ENCODE results near the gene ASPRV1. TPM values are rescaled to one million over a fixed set of nuclear protein-coding genes. Genes with fewer than 3 reads are reported as not detected.

ASPRV1 gene
- total RNA-seq, 1 experiment from 2014 or later, result 0.48 TPM

DNA sequence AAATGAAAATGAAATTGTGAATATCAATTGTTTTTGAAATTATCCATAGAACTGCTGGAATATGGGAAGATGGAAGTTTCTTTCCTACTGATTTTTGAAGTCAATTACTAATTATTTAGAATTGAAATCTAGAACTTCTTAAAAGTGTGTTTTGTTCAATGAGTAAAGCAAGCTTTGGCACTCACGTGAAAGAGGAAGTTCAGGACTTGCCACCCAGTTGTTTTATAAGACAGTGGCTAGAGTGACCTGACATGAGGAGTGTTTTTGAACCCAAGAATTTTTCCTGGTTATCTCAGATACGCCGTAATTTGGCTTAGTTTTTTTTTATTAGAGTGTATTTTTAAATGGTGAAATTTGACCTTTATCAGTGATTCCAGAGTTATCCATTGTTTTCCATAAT is 43.0 kb downstream of the ASPRV1 start:
- peaks cover 32% of the 10 kb centered on the region for H3K4me1 ChIP-seq (replicated peaks; ENCODE audit: insufficient read depth)
- no peaks in the 10 kb centered on the region for H4K20me1 ChIP-seq (ENCODE audit: insufficient read depth)
- no peaks in the 10 kb centered on the region for H3K9me3 ChIP-seq (ENCODE audit: insufficient read depth, low read depth)
- H3K27me3 ChIP-seq (ENCODE audit: insufficient read depth, low read depth), result no peaks in the 10 kb centered on the region
- H3K79me2 ChIP-seq (ENCODE audit: low read depth), result peaks cover 56% of the 10 kb centered on the region
- peak overlapping the region; percentile 80 for H3K27ac ChIP-seq
- H3K4me3 ChIP-seq, result peak overlapping the region; percentile 35
- POLR2A ChIA-PET (ENCODE audit: unreplicated experiment), result no interaction called here
- TF ChIP-seq, protein P1, sequence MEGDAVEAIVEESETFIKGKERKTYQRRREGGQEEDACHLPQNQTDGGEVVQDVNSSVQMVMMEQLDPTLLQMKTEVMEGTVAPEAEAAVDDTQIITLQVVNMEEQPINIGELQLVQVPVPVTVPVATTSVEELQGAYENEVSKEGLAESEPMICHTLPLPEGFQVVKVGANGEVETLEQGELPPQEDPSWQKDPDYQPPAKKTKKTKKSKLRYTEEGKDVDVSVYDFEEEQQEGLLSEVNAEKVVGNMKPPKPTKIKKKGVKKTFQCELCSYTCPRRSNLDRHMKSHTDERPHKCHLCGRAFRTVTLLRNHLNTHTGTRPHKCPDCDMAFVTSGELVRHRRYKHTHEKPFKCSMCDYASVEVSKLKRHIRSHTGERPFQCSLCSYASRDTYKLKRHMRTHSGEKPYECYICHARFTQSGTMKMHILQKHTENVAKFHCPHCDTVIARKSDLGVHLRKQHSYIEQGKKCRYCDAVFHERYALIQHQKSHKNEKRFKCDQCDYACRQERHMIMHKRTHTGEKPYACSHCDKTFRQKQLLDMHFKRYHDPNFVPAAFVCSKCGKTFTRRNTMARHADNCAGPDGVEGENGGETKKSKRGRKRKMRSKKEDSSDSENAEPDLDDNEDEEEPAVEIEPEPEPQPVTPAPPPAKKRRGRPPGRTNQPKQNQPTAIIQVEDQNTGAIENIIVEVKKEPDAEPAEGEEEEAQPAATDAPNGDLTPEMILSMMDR (conservative IDR thresholded peaks at IDR 0.05), result no peak
- no peak for TF ChIP-seq EZH2 (IDR thresholded peaks at IDR 0.05; ENCODE audit: low read depth)
- no peak for DNase-seq
- no peak overlapping the region for H2AFZ ChIP-seq
- CTCF ChIA-PET, result no interaction called here
- H3K4me2 ChIP-seq, result peak overlapping the region; percentile 87
- peaks cover 42% of the 10 kb centered on the region for H3K36me3 ChIP-seq (ENCODE audit: low read depth)
- intact Hi-C loops (cut with micrococcal nuclease; ENCODE audit: unreplicated experiment), result no loop called here
- H3K9me2 ChIP-seq (ENCODE audit: insufficient read depth), result no peaks in the 10 kb centered on the region
- H3F3A ChIP-seq (ENCODE audit: insufficient read depth, low read depth), result peaks cover 20% of the 10 kb centered on the region; the same call in 1 of the 2 replicates
- no TSS peak for BruUV-seq (replicated peaks)

DNA sequence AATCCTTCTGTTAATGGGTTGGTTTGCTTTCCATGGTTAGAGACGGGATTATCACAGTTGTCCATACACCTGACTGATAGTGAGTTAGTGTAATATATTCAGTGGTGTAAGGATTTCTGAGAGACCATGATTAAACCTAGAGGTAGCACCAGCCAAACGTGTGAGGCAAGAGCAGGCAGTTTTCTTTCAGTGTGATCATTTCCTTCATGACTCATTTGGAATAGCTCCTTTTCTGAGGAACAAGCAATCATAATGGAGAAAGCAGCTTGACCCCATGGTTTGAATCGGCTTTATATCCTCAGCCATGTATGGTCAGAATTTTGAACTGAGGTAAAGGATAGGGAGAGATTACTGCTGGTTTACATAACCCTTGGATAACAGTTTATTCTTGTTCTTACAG is 43.6 kb downstream of the ASPRV1 start:
- Histone ChIP-seq H3K79me2 (ENCODE audit: low read depth) (peaks cover 61% of the 10 kb centered on the region), H3F3A (ENCODE audit: insufficient read depth, low read depth) (peaks cover 25% of the 10 kb centered on the region; the same call in 1 of the 2 replicates), H3K27ac (peak overlapping the region; percentile 80), H3K4me3 (peak overlapping the region; percentile 72), H3K9me2 (ENCODE audit: insufficient read depth) (no peaks in the 10 kb centered on the region), H3K36me3 (ENCODE audit: low read depth) (peaks cover 42% of the 10 kb centered on the region), H4K20me1 (ENCODE audit: insufficient read depth) (no peaks in the 10 kb centered on the region), H3K4me2 (peak overlapping the region; percentile 87), H3K9me3 (ENCODE audit: insufficient read depth, low read depth) (no peaks in the 10 kb centered on the region), H3K27me3 (ENCODE audit: insufficient read depth, low read depth) (no peaks in the 10 kb centered on the region), H3K4me1 (replicated peaks; ENCODE audit: insufficient read depth) (peaks cover 37% of the 10 kb centered on the region), H2AFZ (no peak overlapping the region)
- ChIA-PET CTCF (no interaction called here), POLR2A (ENCODE audit: unreplicated experiment) (no interaction called here)
- DNase-seq, result peak in 1 of 2 experiments; percentile 80
- TF ChIP-seq, protein P1 (conservative IDR thresholded peaks at IDR 0.05), result no peak
- no peak for TF ChIP-seq EZH2 (IDR thresholded peaks at IDR 0.05; ENCODE audit: low read depth)
- no TSS peak for BruUV-seq (replicated peaks)
- intact Hi-C loops (cut with micrococcal nuclease; ENCODE audit: unreplicated experiment), result no loop called here

GRCh38 chr2:69916106-69916505 is 45.3 kb downstream of the ASPRV1 start:
- H3K79me2 ChIP-seq (ENCODE audit: low read depth), result peaks cover 65% of the 10 kb centered on the region
- H3K27ac ChIP-seq, result peak overlapping the region; percentile 80
- peaks cover 33% of the 10 kb centered on the region for H3K36me3 ChIP-seq (ENCODE audit: low read depth)
- BruUV-seq (replicated peaks), result no TSS peak
- H3K4me3 ChIP-seq, result peak overlapping the region; percentile 72
- peaks cover 40% of the 10 kb centered on the region for H3F3A ChIP-seq (ENCODE audit: insufficient read depth, low read depth)
- H3K9me2 ChIP-seq (ENCODE audit: insufficient read depth), result no peaks in the 10 kb centered on the region
- intact Hi-C loops (cut with micrococcal nuclease; ENCODE audit: unreplicated experiment), result no loop called here
- no peaks in the 10 kb centered on the region for H3K27me3 ChIP-seq (ENCODE audit: insufficient read depth, low read depth)
- no peaks in the 10 kb centered on the region for H3K9me3 ChIP-seq (ENCODE audit: insufficient read depth, low read depth)
- H3K4me1 ChIP-seq (replicated peaks; ENCODE audit: insufficient read depth), result peaks cover 45% of the 10 kb centered on the region
- DNase-seq, result no peak
- no peaks in the 10 kb centered on the region for H4K20me1 ChIP-seq (ENCODE audit: insufficient read depth)
- H2AFZ ChIP-seq, result no peak overlapping the region
- ChIA-PET POLR2A (ENCODE audit: unreplicated experiment) (interaction anchor here (0.5 to 0.6 kb wide), 2 partner anchors 95 to 124 kb away, joined by 4 to 12 read pairs; no protein-coding TSS in a partner anchor), CTCF (interaction anchor here (0.5 to 1.0 kb wide), 2 partner anchors 150 to 155 kb away, joined by 3 to 7 read pairs; no protein-coding TSS in a partner anchor)
- TF ChIP-seq, protein P1 (conservative IDR thresholded peaks at IDR 0.05), result no peak
- no peak for TF ChIP-seq EZH2 (IDR thresholded peaks at IDR 0.05; ENCODE audit: low read depth)
- peak overlapping the region; percentile 87 for H3K4me2 ChIP-seq
